IPS-18a (cell line): Measurements from ENCODE around the gene APBB3.
"Not testable (repeated sequence)": the region's sequence is repeated elsewhere in the genome, so short reads cannot be mapped to it uniquely, and the experiment has no call there.

ENCODE experiments used
- H3K27ac ChIP-seq: one replicate; pipeline ENCODE4 v1.5.1; 2013; ENCODE audit warnings: low read length
- H3K27me3 ChIP-seq: one replicate; pipeline ENCODE4 v1.6.1; 2013; ENCODE audit warnings: mild to moderate bottlenecking, low read length; ENCODE audit not compliant: control insufficient read depth, insufficient read depth
- H3K36me3 ChIP-seq: one replicate; pipeline ENCODE4 v1.6.1; 2013; ENCODE audit warnings: low read depth, low read length; ENCODE audit not compliant: control insufficient read depth
- H3K4me1 ChIP-seq: one replicate; pipeline ENCODE4 v1.6.1; 2013; ENCODE audit warnings: low read depth, low read length; ENCODE audit not compliant: control insufficient read depth
- H3K4me3 ChIP-seq: one replicate; pipeline ENCODE4 v1.5.1; 2013; ENCODE audit warnings: low read length
- H3K9ac ChIP-seq: one replicate; pipeline ENCODE4 v1.6.1; 2013; ENCODE audit warnings: mild to moderate bottlenecking, low read length, moderate library complexity
- H3K9me3 ChIP-seq: one replicate; pipeline ENCODE4 v1.6.1; 2013; ENCODE audit warnings: low read depth, low read length; ENCODE audit not compliant: control insufficient read depth

Gene APBB3

GRCh38 chr5:140595538-140596300, 31.3 kb upstream of the APBB3 start:
- no peaks in the 10 kb centered on the region for H3K27me3 ChIP-seq
- H3K9me3 ChIP-seq = no peaks in the 10 kb centered on the region
- H3K4me3 ChIP-seq = no peak overlapping the region
- no peak overlapping the region for H3K9ac ChIP-seq
- no peak overlapping the region for H3K27ac ChIP-seq
- no peaks in the 10 kb centered on the region for H3K36me3 ChIP-seq
- no peaks in the 10 kb centered on the region for H3K4me1 ChIP-seq

- Histone ChIP-seq H3K36me3 (no peaks in the 10 kb centered on the region), H3K9me3 (no peaks in the 10 kb centered on the region), H3K27ac (no peak overlapping the region), H3K27me3 (no peaks in the 10 kb centered on the region), H3K4me3 (no peak overlapping the region), H3K4me1 (no peaks in the 10 kb centered on the region), H3K9ac (no peak overlapping the region)
Measured at GRCh38 chr5:140594169-140594568, 29.8 kb upstream of the APBB3 start.

GRCh38 chr5:140593070-140593469, 28.7 kb upstream of the APBB3 start:
- not testable (repeated sequence) for H3K27ac ChIP-seq, H3K9ac ChIP-seq

GRCh38 chr5:140591747-140592372, 27.5 kb upstream of the APBB3 start:
- Histone ChIP-seq H3K4me3 (no peak overlapping the region), H3K27me3 (no peaks in the 10 kb centered on the region), H3K27ac (no peak overlapping the region), H3K36me3 (no peaks in the 10 kb centered on the region), H3K9me3 (no peaks in the 10 kb centered on the region), H3K4me1 (no peaks in the 10 kb centered on the region), H3K9ac (no peak overlapping the region)

More at GRCh38 chr5:140593070-140593469, 28.7 kb upstream of the APBB3 start:
- H3K9me3 ChIP-seq, H3K4me3 ChIP-seq, H3K4me1 ChIP-seq, H3K36me3 ChIP-seq, H3K27me3 ChIP-seq: not testable (repeated sequence)

- H3K36me3 ChIP-seq = no peaks in the 10 kb centered on the region
- H3K9me3 ChIP-seq = no peaks in the 10 kb centered on the region
- no peak overlapping the region for H3K9ac ChIP-seq
- no peak overlapping the region for H3K4me3 ChIP-seq
- H3K27ac ChIP-seq = no peak overlapping the region
- H3K27me3 ChIP-seq = no peaks in the 10 kb centered on the region
- no peaks in the 10 kb centered on the region for H3K4me1 ChIP-seq
Measured at GRCh38 chr5:140590861-140591260, 26.5 kb upstream of the APBB3 start.

GRCh38 chr5:140588311-140589070, 24.1 kb upstream of the APBB3 start:
- Histone ChIP-seq H3K4me1 (no peaks in the 10 kb centered on the region), H3K27me3 (no peaks in the 10 kb centered on the region), H3K9me3 (no peaks in the 10 kb centered on the region), H3K4me3 (no peak overlapping the region), H3K27ac (no peak overlapping the region), H3K36me3 (no peaks in the 10 kb centered on the region), H3K9ac (no peak overlapping the region)

- H3K4me1 ChIP-seq = no peaks in the 10 kb centered on the region
- no peak overlapping the region for H3K27ac ChIP-seq
- no peak overlapping the region for H3K9ac ChIP-seq
- H3K9me3 ChIP-seq = no peaks in the 10 kb centered on the region
- no peak overlapping the region for H3K4me3 ChIP-seq
- no peaks in the 10 kb centered on the region for H3K27me3 ChIP-seq
- no peaks in the 10 kb centered on the region for H3K36me3 ChIP-seq
Measured at GRCh38 chr5:140587495-140587894, 23.1 kb upstream of the APBB3 start.

- not testable (repeated sequence) for H3K4me1 ChIP-seq, H3K36me3 ChIP-seq, H3K9me3 ChIP-seq
Measured at GRCh38 chr5:140579188-140579747, 14.9 kb upstream of the APBB3 start.

GRCh38 chr5:140576776-140577201, 12.4 kb upstream of the APBB3 start:
- H3K4me1 ChIP-seq = no peaks in the 10 kb centered on the region
- no peaks in the 10 kb centered on the region for H3K9me3 ChIP-seq
- no peaks in the 10 kb centered on the region for H3K36me3 ChIP-seq
- H3K9ac ChIP-seq = no peak overlapping the region
- no peaks in the 10 kb centered on the region for H3K27me3 ChIP-seq
- no peak overlapping the region for H3K4me3 ChIP-seq
- no peak overlapping the region for H3K27ac ChIP-seq

More at GRCh38 chr5:140579188-140579747, 14.9 kb upstream of the APBB3 start:
- not testable (repeated sequence) for H3K27me3 ChIP-seq, H3K9ac ChIP-seq, H3K27ac ChIP-seq, H3K4me3 ChIP-seq

- Histone ChIP-seq H3K9ac (no peak overlapping the region), H3K4me3 (no peak overlapping the region), H3K27me3 (no peaks in the 10 kb centered on the region), H3K9me3 (no peaks in the 10 kb centered on the region), H3K36me3 (no peaks in the 10 kb centered on the region), H3K27ac (no peak overlapping the region), H3K4me1 (no peaks in the 10 kb centered on the region)
Measured at GRCh38 chr5:140575309-140575708, 10.9 kb upstream of the APBB3 start.

GRCh38 chr5:140574165-140574564, 9.8 kb upstream of the APBB3 start:
- Histone ChIP-seq H3K27me3 (no peaks in the 10 kb centered on the region), H3K36me3 (no peaks in the 10 kb centered on the region), H3K9me3 (no peaks in the 10 kb centered on the region), H3K9ac (no peak overlapping the region), H3K4me3 (no peak overlapping the region), H3K27ac (no peak overlapping the region), H3K4me1 (no peaks in the 10 kb centered on the region)
